Uterus (tissue), 4 donors: ENCODE results near the gene ETV2. TPM values are rescaled to one million over a fixed set of nuclear protein-coding genes. Genes with fewer than 3 reads are reported as not detected.
"Not testable (repeated sequence)": the region's sequence is repeated elsewhere in the genome, so short reads cannot be mapped to it uniquely, and the experiment has no call there.

Experiments
- DNase-seq, 2 donors: peaks; one replicate each; pipeline ENCODE4 v3.0.0-alpha.2; 2019 to 2020
- H3K27ac ChIP-seq, 2 donors: fragments of 200-600 bp; sonication (generic); 1 replicate in 1 of 2; 2 replicates in 1 of 2; pipeline ENCODE4 v1.5.1; 2016 to 2018
- H3K27me3 ChIP-seq, 2 donors: fragments of 200-600 bp; sonication (generic); one replicate each; pipeline ENCODE4 v1.5.1; 2018 to 2019; ENCODE audit warnings: control low read depth in 1 of 2
- H3K36me3 ChIP-seq, 2 donors: fragments of 200-600 bp; sonication (generic); one replicate each; pipeline ENCODE4 v1.5.1; 2019; ENCODE audit warnings: control low read depth in 1 of 2
- H3K4me1 ChIP-seq, 2 donors: fragments of 200-600 bp; sonication (generic); one replicate each; pipeline ENCODE4 v1.5.1; 2018 to 2019; ENCODE audit warnings: control low read depth in 1 of 2
- H3K4me3 ChIP-seq, 2 donors: fragments of 200-600 bp; sonication (generic); 1 replicate in 1 of 2; 2 replicates in 1 of 2; pipeline ENCODE4 v1.5.1; 2018 to 2019; ENCODE audit warnings: mild to moderate bottlenecking in 1 of 2
- H3K9me3 ChIP-seq, 2 donors: fragments of 200-600 bp; sonication (generic); one replicate each; pipeline ENCODE4 v1.5.1; 2019; ENCODE audit warnings: control low read depth in 1 of 2
- CTCF ChIP-seq, 4 experiments: fragments of 200-600 bp in 2 of 4; fragments of 450-650 bp in 2 of 4; sonication (generic) in 2 of 4; IDR thresholded peaks; one replicate each; pipeline ENCODE4 v1.5.1; 2016 to 2019; ENCODE audit warnings: antibody characterized with exemption in 4 of 4, mild to moderate bottlenecking in 2 of 4, moderate library complexity in 1 of 4
- POLR2A ChIP-seq, 2 donors: fragments of 450-650 bp; IDR thresholded peaks; one replicate each; pipeline ENCODE4 v1.6.1; 2016; ENCODE audit warnings: antibody characterized with exemption in 2 of 2, mild to moderate bottlenecking in 1 of 2, moderate library complexity in 1 of 2
- intact Hi-C: fragments of 100-400 bp; cut with DNase I; formaldehyde crosslinking; loops from one replicate; pipeline ENCODE4 v1.15.1; 2023; ENCODE audit warnings: low total_unique reads
- total RNA-seq, 4 donors: library from RNA; depleted of rRNA in 3 of 4; stranded (reverse); fragments of >200 nt in 3 of 4; gene quantifications; one replicate each; pipeline versions ENCODE4 v1.1.0 to v1.2.4, GENCODE V29; 2014 to 2023
- donor health status: DM: yes; HTN: yes; CAD: no.

The ETV2 gene
- total RNA-seq, 4 donors from 2014 or later: 0.48 to 1.6 TPM; not detected in 2

- Histone ChIP-seq H3K9me3 (no peaks in the 10 kb centered on the region), H3K27me3 (no peaks in the 10 kb centered on the region), H3K4me3 (no peak overlapping the region), H3K27ac (no peak overlapping the region), H3K4me1 (no peaks in the 10 kb centered on the region), H3K36me3 (no peaks in the 10 kb centered on the region)
- DNase-seq: no peak
- no peak for TF ChIP-seq CTCF (IDR thresholded peaks at IDR 0.05)
- TF ChIP-seq POLR2A (IDR thresholded peaks at IDR 0.05): no peak
- intact Hi-C loops: no loop called here
Measured at GRCh38 chr19:35601971-35602370, 39.6 kb upstream of the ETV2 start.

GRCh38 chr19:35604436-35604835 is 37.1 kb upstream of the ETV2 start:
- H3K27me3 ChIP-seq, H3K9me3 ChIP-seq, intact Hi-C loops: not testable (repeated sequence)

GRCh38 chr19:35607170-35607569 is 34.4 kb upstream of the ETV2 start:
- H3K4me3 ChIP-seq, H3K9me3 ChIP-seq, intact Hi-C loops, DNase-seq, H3K36me3 ChIP-seq, H3K27me3 ChIP-seq, H3K4me1 ChIP-seq, H3K27ac ChIP-seq: not testable (repeated sequence)

More at GRCh38 chr19:35604436-35604835, 37.1 kb upstream of the ETV2 start:
- not testable (repeated sequence) for H3K4me1 ChIP-seq, H3K36me3 ChIP-seq, DNase-seq, H3K27ac ChIP-seq, H3K4me3 ChIP-seq

- no peaks in the 10 kb centered on the region for H3K36me3 ChIP-seq
- no peak overlapping the region for H3K27ac ChIP-seq
- no peak overlapping the region for H3K4me3 ChIP-seq
- no peaks in the 10 kb centered on the region for H3K27me3 ChIP-seq
- TF ChIP-seq CTCF (IDR thresholded peaks at IDR 0.05) (no peak), POLR2A (IDR thresholded peaks at IDR 0.05) (no peak)
- H3K9me3 ChIP-seq: no peaks in the 10 kb centered on the region
- intact Hi-C loops: no loop called here
- no peak for DNase-seq
- peaks cover 0 to 4% of the 10 kb centered on the region in 2 donors for H3K4me1 ChIP-seq
Measured at GRCh38 chr19:35607661-35608060, 33.9 kb upstream of the ETV2 start.

- no peak for DNase-seq
- H3K9me3 ChIP-seq: no peaks in the 10 kb centered on the region
- intact Hi-C loops: no loop called here
- no peak overlapping the region for H3K27ac ChIP-seq
- TF ChIP-seq CTCF (IDR thresholded peaks at IDR 0.05) (no peak), POLR2A (IDR thresholded peaks at IDR 0.05) (no peak)
- peaks cover 0 to 4% of the 10 kb centered on the region in 2 donors for H3K4me1 ChIP-seq
- H3K36me3 ChIP-seq: no peaks in the 10 kb centered on the region
- no peaks in the 10 kb centered on the region for H3K27me3 ChIP-seq
- H3K4me3 ChIP-seq: no peak overlapping the region
Measured at GRCh38 chr19:35608251-35608650, 33.3 kb upstream of the ETV2 start.

GRCh38 chr19:35609851-35610353 is 31.6 kb upstream of the ETV2 start:
- H3K4me3 ChIP-seq: no peak overlapping the region
- peaks cover 0 to 4% of the 10 kb centered on the region in 2 donors for H3K4me1 ChIP-seq
- no peak for DNase-seq
- no peaks in the 10 kb centered on the region for H3K27me3 ChIP-seq
- H3K9me3 ChIP-seq: no peaks in the 10 kb centered on the region
- H3K27ac ChIP-seq: no peak overlapping the region
- no peaks in the 10 kb centered on the region for H3K36me3 ChIP-seq
- TF ChIP-seq CTCF (IDR thresholded peaks at IDR 0.05) (no peak), POLR2A (IDR thresholded peaks at IDR 0.05) (no peak)
- intact Hi-C loops: no loop called here
